Endodermal cell (in vitro differentiated cells): ENCODE measurements around the gene ZNF804A. TPM values are rescaled to one million over a fixed set of nuclear protein-coding genes. Genes with fewer than 3 reads are reported as not detected.

Experiments
- DNase-seq: peaks from one replicate; pipeline ENCODE4 v3.0.0-alpha.2; 2017
- H3K27ac ChIP-seq: 2 replicates; pipeline ENCODE4 v1.5.1; 2013; ENCODE audit warnings: mild to moderate bottlenecking, low read depth, low read length, moderate library complexity
- H3K27me3 ChIP-seq: 2 replicates; pipeline ENCODE4 v1.6.1; 2013; ENCODE audit warnings: mild to moderate bottlenecking, low read length, moderate library complexity; ENCODE audit not compliant: insufficient read depth, control insufficient read depth, poor library complexity, severe bottlenecking
- H3K36me3 ChIP-seq: 2 replicates; pipeline ENCODE4 v1.7.0; 2013; ENCODE audit warnings: mild to moderate bottlenecking, low read length, moderate library complexity; ENCODE audit not compliant: control insufficient read depth, insufficient read depth
- H3K4me1 ChIP-seq: one replicate; pipeline ENCODE4 v1.7.0; 2013; ENCODE audit warnings: low read length; ENCODE audit not compliant: control insufficient read depth, insufficient read depth
- H3K4me3 ChIP-seq: 2 replicates; pipeline ENCODE4 v1.5.1; 2013; ENCODE audit warnings: mild to moderate bottlenecking, low read length, moderate library complexity
- H3K9ac ChIP-seq: 2 replicates; pipeline ENCODE4 v1.6.1; 2013; ENCODE audit warnings: mild to moderate bottlenecking, low read length, moderate library complexity; ENCODE audit not compliant: poor library complexity, severe bottlenecking; ENCODE audit errors: extremely low read depth
- H3K9me3 ChIP-seq: 2 replicates; pipeline ENCODE4 v1.6.1; 2013; ENCODE audit warnings: mild to moderate bottlenecking, low read length, moderate library complexity; ENCODE audit not compliant: control insufficient read depth
- H3K27ac Mint-ChIP-seq: 2 replicates; pipeline ENCODE4 v1.8.0; 2020; ENCODE audit warnings: mixed read lengths
- H3K27me3 Mint-ChIP-seq: 2 replicates; pipeline ENCODE4 v1.8.0; 2021; ENCODE audit warnings: mild to moderate bottlenecking, mixed read lengths; ENCODE audit not compliant: insufficient read depth
- H3K36me3 Mint-ChIP-seq: 2 replicates; pipeline ENCODE4 v1.8.0; 2020; ENCODE audit warnings: low read depth, mixed read lengths
- H3K4me1 Mint-ChIP-seq: 2 replicates; pipeline ENCODE4 v1.8.0; 2020; ENCODE audit warnings: mixed read lengths
- H3K4me3 Mint-ChIP-seq: 2 replicates; pipeline ENCODE4 v1.8.0; 2020; ENCODE audit warnings: mild to moderate bottlenecking, moderate library complexity, mixed read lengths
- H3K9me3 Mint-ChIP-seq: 2 replicates; pipeline ENCODE4 v1.8.0; 2020; ENCODE audit warnings: mild to moderate bottlenecking, mixed read lengths
- CTCF ChIP-seq: fragments of 200-600 bp; sonication (generic); conservative IDR thresholded peaks from 2 replicates; pipeline ENCODE4 v1.5.0; 2021; ENCODE audit warnings: antibody characterized with exemption, mild to moderate bottlenecking
- WGBS, 2 experiments: methylation state at CpG; one replicate each; pipeline versions ENCODE4 v1.1.5 to v1.1.7; 2013; ENCODE audit warnings: missing lambda C conversion rate in 2 of 2, mixed read lengths in 1 of 2; ENCODE audit not compliant: insufficient coverage in 1 of 2, insufficient read length in 1 of 2; 5-methylcytosine and 5-hydroxymethylcytosine counted together
- total RNA-seq, 2 donors: library from RNA; stranded (reverse); fragmentation: NEBNext Ultra II Directional in 1 of 2; extraction: Animal tissue kit (Norgen Biotek cat#: 25700) in 1 of 2; gene quantifications; 2 replicates in 1 of 2; 3 replicates in 1 of 2; pipeline ENCODE4 v1.2.1, GENCODE V29; 2021

The ZNF804A gene
- total RNA-seq, 2 donors from 2014 or later: 0.15 TPM; not detected in 1

GRCh38 chr2:184698476-184698875, 100.1 kb downstream of the ZNF804A start:
- Histone ChIP-seq H3K4me1 (no peaks in the 10 kb centered on the region), H3K9me3 (no peaks in the 10 kb centered on the region), H3K4me3 (no peak overlapping the region), H3K36me3 (no peaks in the 10 kb centered on the region), H3K27ac (no peak overlapping the region), H3K9ac (no peak overlapping the region), H3K27me3 (no peaks in the 10 kb centered on the region)
- Mint-ChIP-seq H3K27me3 (no peaks in the 10 kb centered on the region), H3K4me3 (no peak overlapping the region), H3K36me3 (no peaks in the 10 kb centered on the region), H3K9me3 (no peaks in the 10 kb centered on the region), H3K4me1 (no peaks in the 10 kb centered on the region), H3K27ac (no peak overlapping the region)
- TF ChIP-seq CTCF: no peak
- WGBS, 2 experiments: 90 to 92% methylated on average over 2 to 3 of the region's 3 CpGs
- no peak for DNase-seq

DNA sequence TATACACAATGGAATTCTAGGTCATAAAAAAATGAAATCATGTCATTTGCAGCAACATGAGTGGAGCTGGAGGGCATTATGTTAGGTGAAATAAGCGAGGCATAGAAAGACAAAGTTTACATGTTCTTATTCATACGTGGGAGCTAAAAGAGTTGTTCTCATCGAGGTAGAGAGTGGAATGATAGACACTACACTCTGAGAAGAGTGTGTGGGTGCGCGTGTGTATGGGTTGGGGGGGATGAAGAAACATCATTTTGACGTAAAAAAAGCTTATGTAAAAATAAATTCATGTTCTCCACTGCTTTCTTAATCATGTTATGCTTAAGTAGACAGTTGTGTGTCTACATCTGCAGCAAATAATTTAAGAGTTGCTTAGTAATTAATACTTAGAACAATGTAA, 123.6 kb downstream of the ZNF804A start:
- no peaks in the 10 kb centered on the region for H3K36me3 ChIP-seq
- Mint-ChIP-seq H3K36me3 (peaks cover 9% of the 10 kb centered on the region), H3K4me3 (no peak overlapping the region), H3K27ac (no peak overlapping the region), H3K9me3 (peaks cover 21% of the 10 kb centered on the region), H3K27me3 (no peaks in the 10 kb centered on the region), H3K4me1 (no peaks in the 10 kb centered on the region)
- no peak for DNase-seq
- H3K4me3 ChIP-seq: no peak overlapping the region
- no peaks in the 10 kb centered on the region for H3K4me1 ChIP-seq
- 92 to 94% methylated on average over 4 to 5 of the region's 6 CpGs for WGBS, 2 experiments
- H3K27me3 ChIP-seq: no peaks in the 10 kb centered on the region
- peaks cover 18% of the 10 kb centered on the region for H3K9me3 ChIP-seq
- H3K27ac ChIP-seq: no peak overlapping the region
- H3K9ac ChIP-seq: no peak overlapping the region
- TF ChIP-seq CTCF: no peak

GRCh38 chr2:184727813-184728212, 129.5 kb downstream of the ZNF804A start:
- no peaks in the 10 kb centered on the region for H3K27me3 Mint-ChIP-seq

More at GRCh38 chr2:184727813-184728212, 129.5 kb downstream of the ZNF804A start:
- H3K4me1 ChIP-seq: no peaks in the 10 kb centered on the region
- WGBS, 2 experiments: 81% methylated on average over 2 of the region's 3 CpGs; no CpG with 5 or more reads in 1 of the 2 experiments
- H3K9ac ChIP-seq: no peak overlapping the region
- H3K9me3 ChIP-seq: no peaks in the 10 kb centered on the region
- H3K4me3 ChIP-seq: no peak overlapping the region
- Mint-ChIP-seq H3K9me3 (no peaks in the 10 kb centered on the region), H3K4me3 (no peak overlapping the region), H3K27ac (no peak overlapping the region), H3K36me3 (no peaks in the 10 kb centered on the region), H3K4me1 (no peaks in the 10 kb centered on the region)
- TF ChIP-seq CTCF: no peak
- H3K27ac ChIP-seq: no peak overlapping the region
- no peaks in the 10 kb centered on the region for H3K27me3 ChIP-seq
- DNase-seq: no peak
- no peaks in the 10 kb centered on the region for H3K36me3 ChIP-seq
